DND-41 (cell line): ENCODE measurements around the gene KRTAP13-2.

ENCODE experiments used
- CTCF ChIP-seq: IDR thresholded peaks from 2 replicates; pipeline ENCODE4 v1.5.1; 2012; ENCODE audit warnings: borderline replicate concordance, low read length, moderate library complexity, mild to moderate bottlenecking; ENCODE audit not compliant: poor library complexity, severe bottlenecking; ENCODE audit errors: extremely low read depth
- EZH2 ChIP-seq: IDR thresholded peaks from 3 replicates; pipeline ENCODE4 v1.6.1; 2012; ENCODE audit warnings: borderline replicate concordance, low read depth, mild to moderate bottlenecking, moderate library complexity, low read length, inconsistent platforms; ENCODE audit not compliant: severe bottlenecking

GRCh38 chr21:30329203-30329875, 42.7 kb downstream of the KRTAP13-2 start:
- TF ChIP-seq CTCF: no peak
- TF ChIP-seq EZH2: no peak
